Glomerular endothelial cell (primary cell): Measurements from ENCODE around the gene DDAH1. TPM values are rescaled to one million over a fixed set of nuclear protein-coding genes. Genes with fewer than 3 reads are reported as not detected.
"Not testable (repeated sequence)": the region's sequence is repeated elsewhere in the genome, so short reads cannot be mapped to it uniquely, and the experiment has no call there.

Source experiments
- DNase-seq: peaks from one replicate; pipeline ENCODE4 v3.0.0-alpha.2; 2011; ENCODE audit warnings: low read depth, low spot score; ENCODE audit errors: extremely low read depth
- total RNA-seq: library from RNA; depleted of rRNA; stranded (reverse); fragments of >200 nt; gene quantifications from 2 replicates; pipeline ENCODE4 v1.2.3, GENCODE V29; 2015

DDAH1 gene
- total RNA-seq, 1 donor from 2014 or later = 56.1 TPM

DNA sequence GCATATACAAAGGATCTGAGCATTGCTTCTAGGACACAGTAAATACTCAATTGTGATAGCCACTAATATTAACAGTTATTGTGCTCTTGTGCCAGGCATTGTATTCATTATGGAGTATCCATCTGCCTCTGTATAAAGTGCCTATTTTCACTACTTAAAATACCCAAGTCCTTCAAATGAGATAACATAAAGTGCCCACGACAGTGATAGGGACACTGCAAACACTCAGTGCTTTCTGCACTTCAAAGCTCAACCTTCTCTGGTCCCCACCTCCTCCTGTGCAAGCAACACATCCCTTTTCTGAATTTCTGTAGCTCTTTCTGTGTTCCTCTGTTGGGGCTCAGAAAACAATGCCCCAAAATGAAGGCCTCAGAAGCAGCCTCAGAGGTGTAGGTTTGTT is 6.6 kb upstream of the DDAH1 start:
- no peak for DNase-seq

DNA sequence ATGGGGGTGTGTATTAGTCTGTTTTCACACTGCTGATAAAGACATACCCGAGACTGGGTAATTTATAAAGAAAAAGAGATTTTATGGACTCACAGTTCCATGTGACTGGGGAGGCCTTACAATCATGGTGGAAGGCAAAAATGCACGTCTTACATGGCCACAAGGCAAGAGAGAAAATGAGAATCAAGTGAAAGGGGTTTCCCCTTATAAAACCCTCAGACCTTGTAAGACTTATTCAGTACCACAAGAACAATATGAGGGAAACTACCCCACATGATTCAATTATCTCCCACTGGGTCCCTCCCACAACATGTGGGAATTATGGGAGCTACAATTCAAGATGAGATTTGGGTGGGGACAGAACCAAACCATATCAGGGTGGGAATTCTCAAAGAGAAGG is 5.2 kb upstream of the DDAH1 start:
- DNase-seq = not testable (repeated sequence)

DNA sequence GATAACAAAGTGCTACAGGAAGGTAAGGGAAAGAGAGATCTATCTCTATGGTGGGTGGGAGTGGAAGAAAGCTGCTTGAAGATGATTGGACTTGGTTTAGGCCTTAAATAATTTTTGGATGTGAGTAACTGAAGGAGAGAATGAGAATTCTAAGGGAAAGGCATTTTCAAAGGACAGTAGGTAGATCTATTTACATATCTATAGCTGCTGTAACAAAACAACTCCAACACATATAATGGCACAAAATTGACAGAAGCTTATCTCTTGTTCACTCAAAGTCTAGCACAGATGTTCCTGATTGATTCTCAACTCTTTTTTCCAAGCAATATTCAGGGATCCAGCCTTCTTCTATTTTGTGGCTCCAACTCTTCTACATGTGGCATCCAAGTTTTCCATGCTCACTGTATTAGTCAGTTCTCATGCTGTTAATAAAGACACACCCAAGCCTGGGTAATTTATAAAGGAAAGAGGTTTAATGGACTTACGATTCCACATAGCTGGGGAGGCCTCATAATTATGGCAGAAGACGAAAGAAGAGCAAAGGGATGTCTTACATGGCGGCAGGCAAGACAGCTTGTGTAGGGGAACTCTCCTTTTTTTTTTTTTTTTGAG is 3.1 kb upstream of the DDAH1 start:
- DNase-seq = no peak

DNA sequence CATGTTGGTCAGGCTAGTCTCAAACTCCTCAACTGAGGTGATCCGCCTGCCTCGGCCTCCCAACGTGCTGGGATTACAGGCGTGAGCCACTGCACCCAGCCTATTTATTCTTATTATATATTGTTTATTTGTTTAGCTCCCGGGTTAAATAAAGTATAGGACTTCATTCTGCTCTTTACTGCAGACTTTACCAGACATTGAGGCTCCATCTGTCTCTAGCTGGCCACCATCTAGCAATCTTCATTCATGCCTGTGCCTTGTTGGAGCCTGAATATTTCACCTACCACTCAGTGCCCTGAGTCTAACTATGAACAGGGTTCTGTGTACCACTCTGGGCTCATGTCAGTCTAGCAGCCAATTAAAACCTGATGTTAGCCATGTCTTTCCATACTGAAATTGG is 2.1 kb upstream of the DDAH1 start:
- DNase-seq = no peak

DNA sequence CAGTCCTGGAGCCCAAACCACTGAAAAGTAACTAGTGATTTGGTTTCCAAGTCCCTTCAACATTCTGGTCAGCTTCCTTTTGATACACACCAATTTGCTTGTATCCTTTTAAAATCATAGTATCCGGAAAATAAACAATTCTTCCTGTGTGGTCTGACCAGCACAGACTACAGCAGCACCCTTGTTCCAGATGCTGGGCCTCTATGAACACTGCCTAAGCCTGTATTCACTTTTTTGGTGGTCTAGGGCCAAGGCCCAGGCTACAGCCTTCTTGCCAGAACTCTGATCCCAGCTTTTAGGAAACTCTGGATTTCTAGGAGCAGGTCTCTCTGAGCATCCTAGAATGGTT is 801 bp upstream of the DDAH1 start:
- DNase-seq = no peak

DNA sequence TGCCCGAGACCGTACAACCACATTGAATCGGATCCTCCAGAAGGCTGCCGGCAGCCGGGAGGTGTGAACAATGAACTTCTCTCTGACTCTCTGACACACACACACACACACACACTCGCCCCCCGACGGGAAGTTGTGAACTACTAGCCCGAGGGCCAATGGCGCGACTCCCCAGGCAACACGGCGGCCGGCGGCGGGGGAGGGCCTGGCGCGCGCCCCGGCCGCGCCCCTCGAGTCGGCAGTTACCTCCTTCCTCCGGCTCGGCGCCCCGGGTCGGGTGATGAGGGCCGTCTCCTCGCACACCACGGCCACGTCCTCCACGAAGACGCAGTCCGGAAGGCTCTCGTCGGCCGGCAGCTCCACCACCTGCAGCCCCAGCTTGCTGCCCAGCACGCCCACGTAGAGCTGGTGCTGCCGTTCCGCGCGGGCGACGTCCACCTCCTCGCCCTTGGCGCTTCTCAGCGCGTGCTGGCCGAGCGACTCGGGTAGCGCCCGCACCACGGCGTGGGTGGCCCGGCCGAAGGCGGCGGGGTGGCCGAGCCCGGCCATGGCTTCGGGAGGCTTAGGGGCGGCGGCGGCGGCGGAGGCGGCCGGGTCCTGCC is 361 bp downstream of the DDAH1 start:
- DNase-seq = no peak

DNA sequence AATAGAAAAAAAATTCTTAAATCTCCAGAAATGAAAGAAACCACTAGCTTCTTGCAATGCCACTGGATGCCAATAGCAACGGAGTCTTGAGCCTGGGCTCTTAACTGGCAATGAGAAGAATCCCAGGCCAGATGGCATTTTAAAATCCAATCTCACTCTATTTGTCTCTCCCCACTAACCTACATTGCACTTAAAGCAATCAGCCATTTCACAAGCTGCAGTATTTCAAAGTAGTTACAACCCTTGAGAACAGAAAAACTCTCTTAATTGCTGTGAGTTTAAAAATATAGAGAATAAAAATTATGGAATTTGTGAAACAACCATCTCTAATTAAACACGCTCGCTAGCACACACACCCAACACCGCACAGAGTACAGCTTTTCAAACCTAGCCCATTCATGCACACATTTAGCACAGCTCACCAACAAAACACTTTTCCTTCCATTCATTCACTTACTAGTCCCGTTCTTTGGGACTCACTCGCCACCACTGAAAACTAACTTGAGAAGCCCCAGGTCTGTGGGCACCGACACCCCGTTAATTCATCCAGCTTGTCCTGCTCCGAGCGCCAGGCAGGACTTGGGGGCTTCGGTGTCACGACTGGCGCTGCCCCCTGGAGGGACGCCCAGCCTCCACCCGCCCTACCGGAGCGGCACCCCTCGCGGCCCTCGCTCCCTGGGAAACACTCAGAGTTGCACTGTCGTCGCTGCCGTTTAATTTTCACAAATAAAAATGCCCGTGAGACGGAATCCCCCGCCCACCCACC is 1.0 kb downstream of the DDAH1 start:
- no peak for DNase-seq

DNA sequence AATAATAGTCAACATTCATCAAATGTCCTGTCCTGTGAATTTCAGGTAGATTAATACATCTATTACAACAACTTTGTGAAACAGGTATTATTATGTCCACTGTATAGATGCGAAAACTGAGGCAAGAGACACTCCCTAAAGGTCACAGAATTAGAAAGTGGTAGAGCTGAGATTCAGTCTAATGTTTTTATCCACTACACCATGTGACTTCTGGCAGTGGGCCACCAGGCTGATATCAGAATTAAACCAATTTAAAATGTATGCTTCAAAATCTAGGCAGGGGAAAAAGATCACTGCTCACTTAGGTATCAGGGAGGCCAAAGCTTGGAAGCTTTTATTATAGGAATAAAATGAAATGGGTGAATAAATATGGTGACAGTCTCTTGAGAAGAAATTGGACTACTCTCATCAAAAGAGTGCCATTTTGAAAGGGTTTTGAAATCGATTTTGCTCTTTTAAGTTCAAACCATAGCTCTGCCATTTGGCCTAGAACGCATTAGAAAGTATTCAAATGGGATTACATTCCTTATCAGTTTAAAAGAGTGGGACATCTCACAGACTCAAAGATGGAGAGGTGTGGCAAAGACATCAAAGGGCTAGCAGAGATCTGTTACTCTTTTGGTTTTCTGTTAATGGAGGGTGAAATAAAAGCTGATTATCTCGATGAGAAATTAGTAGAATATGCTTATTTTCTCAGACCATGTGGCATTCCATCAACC is 1.9 kb downstream of the DDAH1 start:
- no peak for DNase-seq

DNA sequence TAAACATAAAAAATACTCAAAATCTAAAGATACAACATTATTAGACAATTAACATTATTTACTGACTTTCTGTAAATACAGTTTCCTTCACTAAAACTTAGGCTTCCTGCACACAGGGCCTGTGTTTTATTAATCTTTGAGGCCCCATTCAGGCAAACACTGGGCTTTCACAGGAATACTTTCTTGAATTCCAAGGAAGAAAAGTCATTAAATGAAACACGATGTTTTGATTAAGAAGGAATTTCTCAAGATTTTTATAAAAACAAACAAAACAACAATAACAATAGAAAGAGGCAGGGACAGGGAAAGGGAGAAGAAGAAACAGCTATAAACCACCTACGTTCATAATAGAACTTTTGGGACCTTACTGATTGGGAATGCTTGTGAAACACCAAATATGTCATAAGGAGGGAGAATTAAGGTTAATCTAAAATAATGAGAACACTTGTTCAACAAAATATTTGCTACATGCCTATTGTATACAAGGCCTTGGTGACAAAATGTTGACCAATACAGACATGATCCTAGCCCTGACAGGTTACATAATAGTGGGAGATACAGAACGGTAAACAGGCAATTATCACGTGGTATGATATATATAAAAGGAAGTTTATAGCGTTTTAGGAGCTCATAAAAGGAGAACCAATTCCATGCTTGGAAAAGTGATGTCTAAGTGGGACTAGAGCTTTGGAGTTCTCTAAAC is 3.6 kb downstream of the DDAH1 start:
- DNase-seq = no peak

DNA sequence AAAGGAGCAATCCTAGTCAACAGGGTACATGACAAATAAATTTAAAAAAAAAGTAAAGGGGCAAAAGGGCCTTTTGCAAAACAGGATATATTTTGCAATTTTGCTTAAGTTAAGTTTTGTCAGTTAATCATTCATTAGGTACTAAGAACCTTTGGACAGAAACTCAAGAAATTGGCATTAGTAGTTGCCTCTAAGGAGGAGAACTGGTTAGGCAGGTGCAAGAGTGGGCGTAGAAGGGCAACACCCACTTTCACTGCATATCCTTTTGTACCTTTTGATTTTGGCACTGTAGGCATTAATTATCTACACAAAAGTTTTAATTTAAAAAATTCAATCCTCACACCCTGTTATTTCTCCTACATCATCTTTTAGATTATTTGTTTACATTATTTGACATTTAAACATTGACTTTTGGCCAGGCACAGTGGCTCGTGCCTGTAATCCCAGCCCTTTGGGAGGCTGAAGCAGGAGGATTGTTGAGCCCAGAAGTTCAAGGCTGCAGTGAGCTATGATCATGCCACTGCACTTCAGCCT is 4.3 kb downstream of the DDAH1 start:
- DNase-seq = no peak

DNA sequence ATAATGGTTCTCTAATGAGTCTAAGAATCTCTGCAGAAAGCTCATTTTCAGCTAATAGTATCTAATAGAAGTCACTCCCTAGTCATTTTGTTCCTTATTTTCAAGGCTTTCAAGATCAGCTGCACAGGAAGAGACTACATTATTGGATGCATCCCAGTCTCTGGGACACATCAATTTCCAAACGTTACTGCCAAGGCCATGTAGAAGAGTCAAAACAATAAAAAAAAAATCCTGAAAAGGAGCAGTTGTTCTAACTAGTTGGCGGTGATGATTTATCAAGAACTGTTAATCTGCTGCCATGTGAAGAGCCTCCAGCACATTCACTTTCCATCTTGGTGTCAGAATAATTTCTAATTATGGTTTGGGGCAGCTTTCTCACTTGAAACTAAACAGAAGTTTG is 5.7 kb downstream of the DDAH1 start:
- DNase-seq = no peak

DNA sequence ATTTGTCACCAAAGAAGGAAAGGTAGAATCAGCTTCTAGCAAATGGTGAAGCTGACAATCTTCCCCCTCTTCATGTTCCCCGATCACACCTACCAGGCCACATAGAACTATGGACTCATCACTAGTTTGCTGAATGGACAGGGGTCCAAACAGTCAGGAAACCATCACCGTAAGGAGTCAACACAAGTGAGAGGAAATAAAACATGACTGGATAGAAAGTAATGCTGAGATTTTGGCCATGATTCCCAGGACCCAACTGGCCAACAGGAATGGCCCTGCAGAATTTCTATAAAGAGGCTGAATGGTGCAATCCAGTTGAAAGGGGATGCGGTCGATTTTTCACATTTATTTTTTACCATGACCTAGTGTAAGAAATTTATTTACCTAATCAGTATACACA is 10.7 kb downstream of the DDAH1 start:
- no peak for DNase-seq

DNA sequence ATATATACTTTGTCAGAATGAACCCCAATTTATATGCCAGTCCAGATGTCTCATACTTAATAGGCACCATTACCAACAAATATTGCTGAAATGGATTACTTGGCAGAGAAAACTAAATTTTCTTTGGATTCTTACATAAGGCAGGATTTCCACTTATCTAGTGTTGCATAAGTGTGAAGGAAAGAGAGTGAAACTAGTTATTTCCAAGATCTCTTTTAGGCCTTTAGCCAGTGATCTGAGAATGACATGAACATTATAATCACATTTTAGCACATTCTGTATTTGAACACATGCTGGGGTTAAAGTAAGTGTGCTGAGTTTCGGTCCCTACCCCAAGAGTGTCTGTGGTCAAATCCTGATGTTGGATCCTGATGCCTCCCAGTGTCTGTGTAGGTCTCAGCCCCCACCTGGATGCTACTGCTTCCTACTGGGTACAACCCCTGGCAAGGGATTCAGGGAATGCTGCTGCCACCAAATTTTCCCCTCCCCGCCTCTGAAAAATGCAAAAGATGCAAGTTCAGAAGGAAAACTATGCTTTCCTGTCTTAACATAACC is 11.2 kb downstream of the DDAH1 start:
- no peak for DNase-seq

DNA sequence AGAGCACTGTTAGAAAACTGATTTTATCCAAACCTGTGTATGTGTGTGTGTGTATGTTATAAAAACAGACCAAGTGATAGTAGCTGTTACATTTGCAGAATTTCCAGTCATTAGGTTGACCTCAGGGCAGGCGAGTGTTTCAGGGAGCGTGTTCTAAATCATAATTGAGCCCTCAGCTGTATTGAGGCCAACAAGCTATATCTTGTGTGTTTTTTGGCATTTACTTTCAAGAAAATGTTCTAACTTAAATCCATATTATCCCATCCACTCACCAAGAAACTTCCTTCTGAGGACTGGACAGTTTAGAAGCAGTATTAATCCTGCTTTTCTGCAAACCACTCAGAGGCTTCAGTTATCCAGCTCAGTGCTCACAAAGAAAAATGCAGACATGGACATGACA is 12.0 kb downstream of the DDAH1 start:
- DNase-seq = no peak

DNA sequence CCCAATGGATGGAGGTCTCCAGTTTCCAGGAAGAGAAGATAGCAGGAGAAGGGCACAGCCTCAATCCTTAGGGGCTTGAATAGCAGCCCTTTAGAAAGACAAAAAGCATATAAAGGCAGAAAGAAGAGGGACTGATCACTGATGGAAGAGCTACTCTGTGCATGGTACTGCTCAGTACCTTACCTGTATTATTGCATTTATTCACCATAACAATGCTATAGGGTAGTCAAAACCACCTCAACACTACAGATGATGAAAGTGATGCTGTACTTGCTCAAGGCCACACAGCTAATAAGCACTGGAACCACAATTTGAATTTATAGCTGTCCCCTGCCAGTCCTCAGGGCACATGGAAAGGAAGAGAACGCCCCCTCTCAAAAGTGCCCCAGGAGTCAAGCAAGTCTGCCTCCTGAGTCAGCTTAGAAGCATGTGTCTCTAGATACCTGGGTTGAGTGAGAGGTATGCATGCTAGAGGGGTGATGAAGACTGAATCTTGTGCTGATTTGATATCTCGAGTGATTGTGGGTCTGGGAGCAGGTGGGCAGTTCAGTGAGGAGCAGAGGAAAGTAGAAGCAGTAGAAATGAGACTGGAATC is 13.6 kb downstream of the DDAH1 start:
- DNase-seq = no peak

DNA sequence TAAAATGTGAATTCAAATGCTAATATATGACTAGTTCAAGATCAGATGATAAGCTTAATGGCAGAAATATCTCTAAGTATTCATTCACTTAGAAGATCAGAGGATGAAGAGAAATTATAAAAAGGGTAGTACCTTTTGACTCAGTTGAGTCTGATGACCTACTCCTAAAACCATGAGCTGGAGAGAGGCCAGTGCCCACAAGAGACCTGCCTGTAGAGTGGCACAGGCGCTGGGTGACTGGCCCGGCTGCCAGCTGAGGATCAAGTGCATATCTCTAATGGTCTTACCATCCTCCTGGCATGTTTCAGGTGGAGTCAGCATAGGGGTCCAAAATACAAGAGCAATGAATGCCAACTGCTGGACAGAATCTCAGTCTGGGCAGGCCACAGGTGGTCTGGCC is 14.1 kb downstream of the DDAH1 start:
- no peak for DNase-seq

DNA sequence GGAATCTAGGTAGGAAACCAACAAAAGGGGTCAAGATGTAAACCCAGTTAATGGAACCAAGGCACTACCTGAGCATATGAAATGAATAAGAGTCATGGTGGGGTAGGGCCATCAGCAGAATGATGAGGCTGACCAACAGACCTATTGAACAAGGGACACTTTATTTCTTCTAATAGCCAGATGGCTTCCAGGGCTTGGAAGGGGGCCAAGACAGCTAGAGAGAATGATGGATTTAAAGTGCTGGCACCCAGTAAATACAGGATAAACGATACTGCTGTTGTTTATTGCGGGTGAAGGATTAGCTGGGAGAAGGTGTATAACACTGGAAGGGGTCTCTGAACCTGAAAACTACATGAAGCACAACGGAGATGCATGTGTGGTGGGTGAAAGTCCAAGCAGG is 15.6 kb downstream of the DDAH1 start:
- no peak for DNase-seq

DNA sequence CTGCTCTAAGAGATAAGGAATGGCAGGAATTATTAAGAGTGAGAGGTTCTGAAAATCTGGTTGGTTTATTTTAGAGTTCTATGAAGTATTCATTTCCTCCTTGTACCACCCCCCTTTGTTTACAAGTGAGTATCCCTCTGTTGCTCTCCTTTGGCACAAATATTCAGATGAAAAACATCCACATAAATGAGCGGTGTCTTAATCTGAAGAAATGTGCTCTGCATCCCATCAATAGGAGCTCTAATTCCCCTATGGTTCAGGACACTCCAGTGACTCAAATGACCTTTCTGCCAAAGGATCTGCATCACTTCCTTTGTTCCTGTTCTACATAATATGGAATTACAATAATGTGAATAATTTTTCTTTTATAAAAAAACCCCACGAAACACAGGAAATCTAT is 16.6 kb downstream of the DDAH1 start:
- DNase-seq = peak; percentile 97

DNA sequence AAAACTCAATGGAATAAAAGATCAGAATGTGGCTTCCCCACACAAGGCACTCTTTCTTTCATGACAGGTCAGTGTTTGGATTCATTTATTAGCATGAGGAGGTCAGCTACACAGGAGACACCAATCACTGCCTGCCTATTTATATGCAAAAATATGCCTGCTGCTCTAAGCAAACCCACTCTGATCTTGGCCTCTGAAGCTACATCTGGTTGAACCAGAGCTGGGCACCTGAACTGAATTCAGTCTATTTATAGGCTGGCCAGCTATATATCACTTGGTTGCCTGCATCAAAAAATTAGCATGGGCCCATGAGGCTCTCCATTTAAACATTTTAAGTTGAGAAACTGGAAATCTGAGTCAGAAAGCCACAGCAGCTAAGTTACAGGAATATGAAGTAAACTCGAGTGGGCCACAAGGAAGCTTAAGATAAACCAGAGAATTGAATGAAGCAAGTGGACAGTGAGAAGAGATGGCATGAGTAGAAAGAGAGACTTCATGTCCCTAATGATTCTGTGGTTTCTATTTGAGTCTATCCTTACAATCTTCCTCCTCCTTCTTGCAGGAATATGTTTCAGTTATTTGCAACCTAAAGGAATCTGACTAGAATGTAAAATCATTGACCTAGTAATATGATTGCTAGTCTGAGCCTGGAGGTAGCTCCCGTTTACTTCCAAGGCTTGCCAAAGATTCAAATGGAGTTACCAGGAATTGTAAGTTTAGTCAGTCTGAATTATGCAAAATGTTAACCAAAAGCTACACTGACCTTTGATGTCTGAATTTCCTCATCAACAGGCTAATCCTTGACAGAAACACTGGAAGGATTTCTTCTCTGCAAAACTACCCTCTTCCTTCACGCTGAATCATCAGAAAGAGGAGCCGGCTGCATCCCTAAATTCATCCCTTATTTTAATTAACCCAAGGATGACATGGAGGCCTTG is 17.7 kb downstream of the DDAH1 start:
- DNase-seq = no peak
